ENCODE measurements around the gene KIAA2012. TPM values are rescaled to one million over a fixed set of nuclear protein-coding genes. Genes with fewer than 3 reads are reported as not detected.
A peak's percentile ranks its signal among the peaks of the same experiment; 100 is the strongest.

Gene KIAA2012
- total and polyA plus RNA-seq, 2 of the 8 experiments (the other 6 are each of a cell fraction or from before 2014, with no cell fraction given) = not detected

- TF ChIP-seq CHD7 (IDR thresholded peaks at IDR 0.05; ENCODE audit: insufficient replicate concordance, low read length) = no peak
- no peak for TF ChIP-seq JUND (IDR thresholded peaks at IDR 0.05; ENCODE audit: low read length)
- no peak for TF ChIP-seq SUZ12 (IDR thresholded peaks at IDR 0.05; ENCODE audit: low read length)
- TF ChIP-seq CBX5 (IDR thresholded peaks at IDR 0.05; ENCODE audit: low read depth, low read length) = no peak
- peak; percentile 41; the same call in 1 of the 2 replicates for TF ChIP-seq SP2 (IDR thresholded peaks at IDR 0.05; ENCODE audit: low read length)
- no peak for TF ChIP-seq USF2 (IDR thresholded peaks at IDR 0.05; ENCODE audit: low read length)
- no peak for TF ChIP-seq SIRT6 (IDR thresholded peaks at IDR 0.05; ENCODE audit: low read length)
- peak in 1 of 2 experiments; percentile 66; a peak in 2 of 3 replicates for TF ChIP-seq POLR2A (IDR thresholded peaks at IDR 0.05; ENCODE audit: control extremely low read depth in 1 of 2, low read depth in 2 of 2, low read length in 2 of 2)
- TF ChIP-seq SP4 (IDR thresholded peaks at IDR 0.05; ENCODE audit: low read length) = no peak
These were observed 39.5 kb upstream of the KIAA2012 start, which contains the start of gene FZD7 (continued) for GRCh38 chr2:202033317-202034248.

Measured in H1 (cell line).